ENCODE measurements around the gene GPRC5C. TPM values are rescaled to one million over a fixed set of nuclear protein-coding genes. Genes with fewer than 3 reads are reported as not detected.

The GPRC5C gene
- total and polyA plus RNA-seq, 8 donors: 38.2 to 106 (median 49.9) TPM

GRCh38 chr17:74454197-74455024 is 22.5 kb downstream of the GPRC5C start:
- H3K27me3 ChIP-seq: no peaks in the 10 kb centered on the region
- FAIRE-seq (no peak), ATAC-seq (peak; percentile 51 to 97 (median 81)), DNase-seq (peak in 5 of 6 donors; percentile 43 to 96 (median 90))
- intact Hi-C loops (cut with DNase I): no loop called here
- peak overlapping the region; percentile 65 to 78 (median 72) for H3K27ac ChIP-seq
- no peaks in the 10 kb centered on the region for H3K36me3 ChIP-seq
- no peaks in the 10 kb centered on the region for H3K9me3 ChIP-seq
- peaks cover 13 to 25% (median 17%) of the 10 kb centered on the region in 3 donors for H3K4me1 ChIP-seq
- peak overlapping the region in 3 of 4 donors; percentile 13 to 45 (median 38) for H3K4me3 ChIP-seq
- 6 to 7% methylated on average over 34 to 40 of the region's 40 CpGs for WGBS, 2 donors
- no peak for TF ChIP-seq CTCF (IDR thresholded peaks at IDR 0.05)

DNA sequence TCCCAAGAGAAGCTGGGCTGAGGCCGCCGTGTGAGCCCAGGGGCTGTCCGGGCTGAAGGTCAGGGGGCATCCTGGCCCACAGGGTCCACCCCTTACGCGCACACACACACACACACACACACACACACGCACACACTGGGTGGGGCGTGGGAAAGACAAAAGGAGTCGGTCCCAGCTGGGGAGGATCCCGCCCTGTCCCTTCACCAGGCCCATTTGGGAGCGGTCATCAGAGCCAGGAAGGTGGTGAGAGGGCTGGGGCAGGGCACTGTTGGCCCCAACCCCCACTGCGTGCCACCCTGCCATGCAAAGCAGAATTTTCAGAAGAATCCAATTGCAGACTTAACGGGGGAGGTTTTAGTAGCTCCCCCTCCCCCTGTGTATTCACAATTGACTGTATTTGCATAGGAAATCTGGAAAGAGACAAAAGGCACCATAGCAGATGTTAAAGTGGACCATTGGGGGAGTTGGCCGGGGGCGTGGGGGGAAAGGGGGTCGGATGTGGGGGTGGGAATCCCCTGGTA is 23.2 kb downstream of the GPRC5C start:
- no peak for FAIRE-seq
- Histone ChIP-seq H3K4me3 (no peak overlapping the region), H3K9me3 (no peaks in the 10 kb centered on the region), H3K36me3 (no peaks in the 10 kb centered on the region), H3K4me1 (peaks cover 13 to 25% (median 17%) of the 10 kb centered on the region in 3 donors), H3K27ac (peak overlapping the region in 3 of 4 donors; percentile 65 to 78 (median 73)), H3K27me3 (no peaks in the 10 kb centered on the region)
- no peak for ATAC-seq
- DNase-seq: peak in 1 of 6 donors; percentile 17
- intact Hi-C loops (cut with DNase I): no loop called here
- TF ChIP-seq CTCF (IDR thresholded peaks at IDR 0.05): no peak
- WGBS, 2 donors: 61 to 73% methylated on average over 13 to 15 of the region's 15 CpGs

GRCh38 chr17:74455821-74456220 is 23.9 kb downstream of the GPRC5C start:
- H3K27ac ChIP-seq: no peak overlapping the region
- no peaks in the 10 kb centered on the region for H3K27me3 ChIP-seq
- no peaks in the 10 kb centered on the region for H3K9me3 ChIP-seq
- H3K4me3 ChIP-seq: no peak overlapping the region
- 91 to 95% methylated on average over 5 of the region's 5 CpGs for WGBS, 2 donors
- TF ChIP-seq CTCF (IDR thresholded peaks at IDR 0.05): no peak
- peaks cover 13 to 25% (median 17%) of the 10 kb centered on the region in 3 donors for H3K4me1 ChIP-seq
- DNase-seq (no peak), FAIRE-seq (no peak), ATAC-seq (no peak)
- intact Hi-C loops (cut with DNase I): loop anchor here in 2 of 3 donors (2.0 kb wide), 2 partner anchors 75 to 77 kb away; no protein-coding TSS in a partner anchor
- H3K36me3 ChIP-seq: no peaks in the 10 kb centered on the region

DNA sequence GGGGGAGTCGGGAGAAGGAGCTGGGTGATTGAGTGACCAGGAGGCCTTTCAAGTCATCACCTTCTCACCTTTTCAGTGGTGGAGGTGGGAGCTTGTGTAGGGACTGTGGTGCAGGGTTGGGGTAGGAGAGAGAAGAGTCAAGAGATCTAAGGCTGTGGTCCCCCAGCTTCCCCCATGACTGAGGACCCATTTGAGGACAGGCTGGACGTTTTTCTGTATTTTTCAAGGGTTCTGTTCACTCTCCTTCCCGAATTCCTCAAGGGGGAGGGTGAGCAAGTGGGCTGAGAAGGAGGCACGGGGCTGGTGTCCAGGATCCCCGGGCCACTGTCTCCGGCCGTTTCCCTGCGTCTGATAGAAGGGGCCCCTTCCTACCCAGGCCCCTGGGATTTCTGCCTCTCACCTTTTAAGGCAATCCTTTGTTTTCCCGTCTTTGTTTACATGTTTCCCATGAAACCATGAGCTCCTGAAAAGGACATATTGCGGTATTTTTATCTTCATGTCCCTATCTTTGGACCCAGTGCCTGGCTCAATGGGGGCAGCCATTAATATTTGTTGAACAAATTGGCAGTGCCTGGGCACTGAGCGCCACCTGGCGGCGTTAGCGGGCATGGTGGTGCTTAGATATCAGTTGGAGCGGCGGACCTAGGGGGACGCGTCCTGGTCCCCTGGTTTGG is 25.4 kb downstream of the GPRC5C start:
- ATAC-seq: peak in 3 of 4 donors; percentile 29 to 47 (median 31)
- no peak overlapping the region for H3K4me3 ChIP-seq

More for the DNA sequence above, 25.4 kb downstream of the GPRC5C start:
- Histone ChIP-seq H3K27ac (no peak overlapping the region), H3K27me3 (no peaks in the 10 kb centered on the region), H3K4me1 (peaks cover 13 to 25% (median 17%) of the 10 kb centered on the region in 3 donors), H3K9me3 (no peaks in the 10 kb centered on the region), H3K36me3 (no peaks in the 10 kb centered on the region)
- WGBS, 2 donors: 21 to 22% methylated on average over 18 of the region's 18 CpGs
- peak; percentile 51 to 91 (median 81) for DNase-seq
- no peak for FAIRE-seq
- intact Hi-C loops (cut with DNase I): loop anchor here in 2 of 3 donors (2.0 kb wide), 2 partner anchors 76 to 78 kb away; no protein-coding TSS in a partner anchor
- TF ChIP-seq CTCF (IDR thresholded peaks at IDR 0.05): peak; percentile 83 to 92 (median 88)
